GM23338 (cell line): Measurements from ENCODE around the gene PNPO. TPM values are rescaled to one million over a fixed set of nuclear protein-coding genes. Genes with fewer than 3 reads are reported as not detected.

ENCODE experiments used
- ATAC-seq: fragments of 200-7000 bp; cut with Tn5 transposase; 3 replicates; pipeline ENCODE4 v1.9.1; 2020
- DNase-seq: peaks from one replicate; pipeline ENCODE4 v3.0.0-alpha.2; 2015; ENCODE audit warnings: low spot score
- H2AFZ ChIP-seq: fragments of 200-600 bp; sonication (generic); 2 replicates; pipeline ENCODE4 v1.8.0; 2016; ENCODE audit warnings: antibody characterized with exemption, mild to moderate bottlenecking, moderate library complexity
- H3F3A ChIP-seq: fragments of 200-600 bp; sonication (generic); replicated peaks from 2 replicates; pipeline ENCODE4 v1.8.0; 2017; ENCODE audit warnings: antibody characterized with exemption, mixed run types, low read depth
- H3K27ac ChIP-seq: fragments of 200-600 bp; sonication (generic); 2 replicates; pipeline ENCODE4 v1.6.1; 2016; ENCODE audit warnings: low read depth
- H3K27me3 ChIP-seq: fragments of 200-600 bp; sonication (generic); 2 replicates; pipeline ENCODE4 v1.8.0; 2016; ENCODE audit warnings: mild to moderate bottlenecking, mixed run types, moderate library complexity; ENCODE audit not compliant: insufficient read depth
- H3K36me3 ChIP-seq: fragments of 200-600 bp; sonication (generic); 2 replicates; pipeline ENCODE4 v1.8.0; 2016; ENCODE audit warnings: mild to moderate bottlenecking; ENCODE audit not compliant: insufficient read depth
- H3K4me1 ChIP-seq: fragments of 200-600 bp; sonication (generic); 2 replicates; pipeline ENCODE4 v1.8.0; 2016; ENCODE audit warnings: mild to moderate bottlenecking, moderate library complexity; ENCODE audit not compliant: insufficient read depth
- H3K4me2 ChIP-seq: fragments of 200-600 bp; sonication (generic); 2 replicates; pipeline ENCODE4 v1.7.1; 2017; ENCODE audit warnings: mixed run types
- H3K4me3 ChIP-seq: fragments of 200-600 bp; sonication (generic); 2 replicates; pipeline ENCODE4 v1.6.1; 2016; ENCODE audit warnings: mixed run types
- H3K79me2 ChIP-seq: fragments of 200-600 bp; sonication (generic); replicated peaks from 2 replicates; pipeline ENCODE4 v1.8.0; 2017; ENCODE audit warnings: mild to moderate bottlenecking; ENCODE audit not compliant: insufficient read depth
- H3K9me2 ChIP-seq: fragments of 200-600 bp; sonication (generic); 2 replicates; pipeline ENCODE4 v1.8.0; 2017; ENCODE audit not compliant: insufficient read depth
- H4K20me1 ChIP-seq: fragments of 200-600 bp; sonication (generic); replicated peaks from 2 replicates; pipeline ENCODE4 v1.8.0; 2017; ENCODE audit warnings: mild to moderate bottlenecking; ENCODE audit not compliant: insufficient read depth
- H3K27ac Mint-ChIP-seq: 2 replicates; pipeline ENCODE4 v1.8.0; 2020; ENCODE audit warnings: inconsistent platforms, mild to moderate bottlenecking, moderate library complexity, mixed read lengths
- H3K27me3 Mint-ChIP-seq: 3 replicates; pipeline ENCODE4 v1.8.0; 2022; ENCODE audit warnings: low read depth, mild to moderate bottlenecking, moderate library complexity, mixed read lengths, inconsistent platforms; ENCODE audit not compliant: insufficient read depth, poor library complexity
- H3K36me3 Mint-ChIP-seq: 3 replicates; pipeline ENCODE4 v1.8.0; 2021; ENCODE audit warnings: low read depth, mild to moderate bottlenecking, inconsistent platforms, moderate library complexity, mixed read lengths
- H3K4me1 Mint-ChIP-seq: 3 replicates; pipeline ENCODE4 v1.8.0; 2020; ENCODE audit warnings: mild to moderate bottlenecking, inconsistent platforms, mixed read lengths
- H3K4me3 Mint-ChIP-seq: 3 replicates; pipeline ENCODE4 v1.8.0; 2021; ENCODE audit warnings: moderate library complexity, mild to moderate bottlenecking, inconsistent platforms, mixed read lengths
- H3K9me3 Mint-ChIP-seq: 3 replicates; pipeline ENCODE4 v1.8.0; 2020; ENCODE audit warnings: moderate library complexity, mild to moderate bottlenecking, inconsistent platforms, mixed read lengths
- EZH2 ChIP-seq: fragments of 200-600 bp; sonication (generic); IDR thresholded peaks from one replicate; pipeline ENCODE4 v1.8.0; 2017; ENCODE audit warnings: antibody characterized with exemption, mild to moderate bottlenecking, low read depth; ENCODE audit not compliant: unreplicated experiment
- EZH2phosphoT487 ChIP-seq: fragments of 200-600 bp; sonication (generic); IDR thresholded peaks from one replicate; pipeline ENCODE4 v1.8.1; 2018; ENCODE audit warnings: antibody characterized with exemption; ENCODE audit not compliant: unreplicated experiment
- JUNB ChIP-seq: IDR thresholded peaks from one replicate; pipeline ENCODE4 v1.6.1; 2016; ENCODE audit warnings: antibody characterized with exemption; ENCODE audit not compliant: unreplicated experiment
- NANOG ChIP-seq: IDR thresholded peaks from 2 replicates; pipeline ENCODE4 v1.6.1; 2016; ENCODE audit warnings: antibody characterized with exemption, borderline replicate concordance
- REST ChIP-seq: IDR thresholded peaks from one replicate; pipeline ENCODE4 v1.6.1; 2018; ENCODE audit warnings: antibody characterized with exemption; ENCODE audit not compliant: unreplicated experiment
- STAT1 ChIP-seq: IDR thresholded peaks from one replicate; pipeline ENCODE4 v1.6.1; 2016; ENCODE audit warnings: antibody characterized with exemption; ENCODE audit not compliant: unreplicated experiment
- ZNF114 ChIP-seq: fragments of 250-450 bp; sonication (Bioruptor Pico); IDR thresholded peaks from 2 replicates; pipeline ENCODE4 v1.5.0; 2020; ENCODE audit warnings: mild to moderate bottlenecking, moderate library complexity
- ZNF331 ChIP-seq: fragments of 250-450 bp; sonication (Bioruptor Pico); IDR thresholded peaks from 2 replicates; pipeline ENCODE4 v1.5.0; 2020; ENCODE audit warnings: low read depth, mild to moderate bottlenecking, moderate library complexity
- ZNF462 ChIP-seq: fragments of 250-450 bp; sonication (Bioruptor Pico); IDR thresholded peaks from 2 replicates; pipeline ENCODE4 v1.5.0; 2020; ENCODE audit warnings: mild to moderate bottlenecking, moderate library complexity
- polyA plus RNA-seq: library from polyadenylated mRNA; unstranded; fragments of >200 nt; fragmentation: Nextera tagmentation; extraction: Ambion mirVana; gene quantifications from 2 replicates; pipeline ENCODE4 v1.2.1, GENCODE V29; 2016
- total RNA-seq: library from RNA; depleted of rRNA; stranded (reverse); fragments of >200 nt; shearing (Covaris generic); gene quantifications from 2 replicates; pipeline ENCODE4 v1.2.3, GENCODE V29; 2014

PNPO gene
- total and polyA plus RNA-seq, 2 experiments from 2014 or later, result 5.0 to 12.7 TPM

GRCh38 chr17:47905221-47905733 is 36.1 kb upstream of the PNPO start:
- Histone ChIP-seq H3K36me3 (no peaks in the 10 kb centered on the region), H3K27me3 (no peaks in the 10 kb centered on the region), H3F3A (no peaks in the 10 kb centered on the region; the same call in 1 of the 2 replicates), H2AFZ (no peak overlapping the region), H4K20me1 (no peaks in the 10 kb centered on the region; the same call in none of the 2 replicates), H3K9me2 (no peaks in the 10 kb centered on the region), H3K4me2 (no peak overlapping the region), H3K79me2 (peaks cover 12% of the 10 kb centered on the region), H3K4me1 (peaks cover 31% of the 10 kb centered on the region), H3K27ac (no peak overlapping the region), H3K4me3 (no peak overlapping the region)
- H3K4me1 Mint-ChIP-seq, result peaks cover 40% of the 10 kb centered on the region
- TF ChIP-seq ZNF462 (CRISPR knock-in tag) (no peak), STAT1 (no peak), ZNF114 (CRISPR knock-in tag) (no peak), NANOG (no peak), EZH2 (no peak), REST (no peak), EZH2phosphoT487 (no peak), JUNB (no peak), ZNF331 (CRISPR knock-in tag) (no peak)
- no peak for DNase-seq
- ATAC-seq, result no peak
- peaks cover 4% of the 10 kb centered on the region for H3K27me3 Mint-ChIP-seq
- H3K9me3 Mint-ChIP-seq, result no peaks in the 10 kb centered on the region; the same call in 2 of the 3 replicates
- no peak overlapping the region for H3K4me3 Mint-ChIP-seq
- H3K36me3 Mint-ChIP-seq, result peaks cover 16% of the 10 kb centered on the region
- H3K27ac Mint-ChIP-seq, result no peak overlapping the region; the same call in 1 of the 2 replicates
